DND-41 (cell line): ENCODE results near the gene UST.

ENCODE experiments used
- CTCF ChIP-seq: IDR thresholded peaks from 2 replicates; pipeline ENCODE4 v1.5.1; 2012; ENCODE audit warnings: borderline replicate concordance, low read length, moderate library complexity, mild to moderate bottlenecking; ENCODE audit not compliant: poor library complexity, severe bottlenecking; ENCODE audit errors: extremely low read depth
- EZH2 ChIP-seq: IDR thresholded peaks from 3 replicates; pipeline ENCODE4 v1.6.1; 2012; ENCODE audit warnings: borderline replicate concordance, low read depth, mild to moderate bottlenecking, moderate library complexity, low read length, inconsistent platforms; ENCODE audit not compliant: severe bottlenecking

- TF ChIP-seq CTCF = peak; percentile 97
- no peak for TF ChIP-seq EZH2
Measured at GRCh38 chr6:148947621-148948444, 201.0 kb downstream of the UST start.
